Measurements from ENCODE around the gene SPATA24.
A peak's percentile ranks its signal among the peaks of the same experiment; 100 is the strongest.

SPATA24 gene

GRCh38 chr5:139439013-139439903 lies 35.4 kb upstream of the SPATA24 start, which contains the start of gene DNAJC18:
Gene DNAJC18, minus strand, starts transcription at chr5:139439525. Its CDS starts 80 bp downstream, at chr5:139439445.
- TF ChIP-seq, protein P1, sequence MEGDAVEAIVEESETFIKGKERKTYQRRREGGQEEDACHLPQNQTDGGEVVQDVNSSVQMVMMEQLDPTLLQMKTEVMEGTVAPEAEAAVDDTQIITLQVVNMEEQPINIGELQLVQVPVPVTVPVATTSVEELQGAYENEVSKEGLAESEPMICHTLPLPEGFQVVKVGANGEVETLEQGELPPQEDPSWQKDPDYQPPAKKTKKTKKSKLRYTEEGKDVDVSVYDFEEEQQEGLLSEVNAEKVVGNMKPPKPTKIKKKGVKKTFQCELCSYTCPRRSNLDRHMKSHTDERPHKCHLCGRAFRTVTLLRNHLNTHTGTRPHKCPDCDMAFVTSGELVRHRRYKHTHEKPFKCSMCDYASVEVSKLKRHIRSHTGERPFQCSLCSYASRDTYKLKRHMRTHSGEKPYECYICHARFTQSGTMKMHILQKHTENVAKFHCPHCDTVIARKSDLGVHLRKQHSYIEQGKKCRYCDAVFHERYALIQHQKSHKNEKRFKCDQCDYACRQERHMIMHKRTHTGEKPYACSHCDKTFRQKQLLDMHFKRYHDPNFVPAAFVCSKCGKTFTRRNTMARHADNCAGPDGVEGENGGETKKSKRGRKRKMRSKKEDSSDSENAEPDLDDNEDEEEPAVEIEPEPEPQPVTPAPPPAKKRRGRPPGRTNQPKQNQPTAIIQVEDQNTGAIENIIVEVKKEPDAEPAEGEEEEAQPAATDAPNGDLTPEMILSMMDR (IDR thresholded peaks at IDR 0.05; ENCODE audit: low read depth, low read length), result no peak
- DNase-seq (ENCODE audit: extremely low read depth, low read depth), result peak; percentile 75

DNA sequence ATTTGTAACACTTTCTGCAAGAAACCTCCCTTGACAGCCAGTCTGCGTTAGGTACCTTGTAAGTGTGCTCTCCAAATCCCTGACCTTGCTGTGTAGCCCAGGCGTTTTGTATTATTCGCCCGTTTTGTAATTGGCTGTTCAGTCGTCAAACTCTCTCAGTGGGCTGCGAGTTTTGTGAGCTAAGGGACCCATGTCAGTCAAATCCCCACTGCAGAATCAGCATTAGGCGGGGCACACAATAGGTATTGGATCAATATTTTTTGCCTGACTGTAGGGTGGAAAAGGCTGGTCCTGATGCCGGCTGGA lies 34.8 kb upstream of the SPATA24 start:
- TF ChIP-seq, protein P1 (IDR thresholded peaks at IDR 0.05; ENCODE audit: low read depth, low read length), result no peak
- DNase-seq (ENCODE audit: extremely low read depth, low read depth), result no peak

GRCh38 chr5:139435676-139436075 lies 31.8 kb upstream of the SPATA24 start:
- TF ChIP-seq, protein P1 (IDR thresholded peaks at IDR 0.05; ENCODE audit: low read depth, low read length), result no peak
- DNase-seq (ENCODE audit: extremely low read depth, low read depth), result no peak

GRCh38 chr5:139431706-139432105 lies 27.8 kb upstream of the SPATA24 start:
- no peak for DNase-seq (ENCODE audit: extremely low read depth, low read depth)
- TF ChIP-seq, protein P1 (IDR thresholded peaks at IDR 0.05; ENCODE audit: low read depth, low read length), result no peak

- DNase-seq (ENCODE audit: extremely low read depth, low read depth), result no peak
- TF ChIP-seq, protein P1 (IDR thresholded peaks at IDR 0.05; ENCODE audit: low read depth, low read length), result no peak
Observed at GRCh38 chr5:139430015-139430414, 26.1 kb upstream of the SPATA24 start.

DNA sequence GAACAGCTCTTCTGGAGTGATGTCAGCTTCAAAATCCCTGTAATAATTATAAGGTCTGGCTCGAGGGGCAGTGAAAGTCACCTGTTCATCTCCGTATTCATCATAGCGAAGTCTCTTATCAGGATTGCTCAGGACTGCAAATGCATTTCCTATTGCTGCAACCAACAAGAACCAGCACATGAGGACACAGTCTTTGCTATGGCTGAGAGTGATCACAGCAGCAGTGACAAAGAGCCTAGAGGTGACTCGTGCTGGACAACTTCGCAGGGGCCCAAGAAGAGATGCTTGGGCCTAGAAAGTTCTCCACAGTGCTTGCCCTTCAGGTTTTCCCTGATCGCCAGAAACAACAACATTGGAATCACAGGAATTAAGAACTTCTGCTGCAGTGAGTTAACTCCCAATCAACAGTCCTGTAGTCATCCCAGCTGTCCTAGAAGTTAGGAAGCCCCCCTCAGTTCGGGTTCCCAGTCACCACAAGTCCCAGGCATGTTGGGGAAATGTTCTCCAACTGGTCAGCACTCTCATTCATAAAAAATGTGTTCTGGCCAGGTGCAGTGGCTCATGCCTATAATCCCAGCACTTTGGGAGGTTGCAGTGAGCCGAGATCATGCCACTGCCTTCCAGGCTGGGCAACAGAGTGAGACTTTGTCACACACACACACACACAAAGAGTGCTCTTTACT lies 22.5 kb upstream of the SPATA24 start:
- DNase-seq (ENCODE audit: extremely low read depth, low read depth), result peak; percentile 11
- TF ChIP-seq, protein P1 (IDR thresholded peaks at IDR 0.05; ENCODE audit: low read depth, low read length), result no peak

DNA sequence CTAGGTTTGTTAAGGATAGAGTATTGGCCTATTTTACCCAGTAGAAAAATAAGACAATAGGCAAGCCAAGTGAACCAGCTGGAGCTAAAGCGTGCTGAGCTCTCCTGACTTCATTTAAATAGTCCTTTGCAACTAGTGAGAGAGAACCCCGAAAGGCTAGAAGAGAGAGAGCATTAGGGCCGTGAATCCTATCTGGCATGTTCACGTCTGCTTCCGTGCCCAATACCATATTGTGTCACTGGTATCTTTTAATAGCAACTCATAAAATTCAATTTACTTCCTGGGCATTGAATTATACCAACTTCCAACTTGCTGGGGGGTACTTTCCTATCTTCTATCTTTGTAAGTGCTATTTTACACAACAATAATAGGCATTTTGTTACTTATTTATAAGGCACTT lies 21.6 kb upstream of the SPATA24 start:
- no peak for DNase-seq (ENCODE audit: extremely low read depth, low read depth)
- TF ChIP-seq, protein P1 (IDR thresholded peaks at IDR 0.05; ENCODE audit: low read depth, low read length), result no peak
